Right renal pelvis (tissue), 4 donors: ENCODE results near the gene REEP6. TPM values are rescaled to one million over a fixed set of nuclear protein-coding genes. Genes with fewer than 3 reads are reported as not detected.
"Not testable (repeated sequence)": the region's sequence is repeated elsewhere in the genome, so short reads cannot be mapped to it uniquely, and the experiment has no call there.

Source experiments
- DNase-seq, 4 donors: peaks; one replicate each; pipeline ENCODE4 v3.0.0-alpha.2; 2013; ENCODE audit warnings: low read depth in 4 of 4, low spot score in 3 of 4, missing footprints in 1 of 4
- polyA plus RNA-seq, 4 donors: library from polyadenylated mRNA; unstranded; fragments of 120-200 nt; gene quantifications; one replicate each; pipeline ENCODE4 v1.2.1, GENCODE V29; 2013; ENCODE audit not compliant: insufficient read length in 4 of 4

REEP6 gene
- polyA plus RNA-seq, 4 donors = 9.9 to 31.5 (median 17.0) TPM

DNA sequence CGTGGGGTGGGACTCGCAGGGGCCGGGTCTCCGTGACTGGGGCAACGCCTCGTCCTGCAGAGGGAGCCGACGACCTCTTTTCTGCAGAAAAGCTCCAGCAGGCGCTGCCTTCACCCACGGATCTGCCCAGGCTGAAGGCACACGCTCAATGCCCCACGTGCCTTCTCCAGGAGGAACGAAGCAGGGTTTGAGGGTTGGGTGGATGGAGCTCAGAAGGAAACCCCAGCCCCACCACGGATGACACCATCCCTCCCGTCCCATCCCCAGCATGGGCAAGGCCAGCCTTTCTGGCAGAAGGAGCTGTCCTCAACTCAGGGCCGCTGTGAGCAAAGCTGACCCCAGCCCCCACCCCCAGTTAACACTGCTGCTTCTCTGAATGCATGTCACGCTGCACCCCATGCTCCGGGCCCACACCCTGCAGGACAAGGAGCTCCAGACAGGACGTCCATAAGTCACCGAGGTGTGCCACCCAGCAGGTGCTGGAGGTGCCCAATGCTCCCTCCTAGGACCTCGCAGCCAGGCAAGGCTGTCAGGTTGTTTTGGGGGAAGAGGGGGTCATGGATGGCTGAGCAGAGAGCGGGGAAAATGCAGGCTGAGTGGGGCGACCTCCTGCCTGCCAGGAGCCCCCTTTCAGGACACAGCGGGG, 19.3 kb upstream of the REEP6 start:
- no peak for DNase-seq

DNA sequence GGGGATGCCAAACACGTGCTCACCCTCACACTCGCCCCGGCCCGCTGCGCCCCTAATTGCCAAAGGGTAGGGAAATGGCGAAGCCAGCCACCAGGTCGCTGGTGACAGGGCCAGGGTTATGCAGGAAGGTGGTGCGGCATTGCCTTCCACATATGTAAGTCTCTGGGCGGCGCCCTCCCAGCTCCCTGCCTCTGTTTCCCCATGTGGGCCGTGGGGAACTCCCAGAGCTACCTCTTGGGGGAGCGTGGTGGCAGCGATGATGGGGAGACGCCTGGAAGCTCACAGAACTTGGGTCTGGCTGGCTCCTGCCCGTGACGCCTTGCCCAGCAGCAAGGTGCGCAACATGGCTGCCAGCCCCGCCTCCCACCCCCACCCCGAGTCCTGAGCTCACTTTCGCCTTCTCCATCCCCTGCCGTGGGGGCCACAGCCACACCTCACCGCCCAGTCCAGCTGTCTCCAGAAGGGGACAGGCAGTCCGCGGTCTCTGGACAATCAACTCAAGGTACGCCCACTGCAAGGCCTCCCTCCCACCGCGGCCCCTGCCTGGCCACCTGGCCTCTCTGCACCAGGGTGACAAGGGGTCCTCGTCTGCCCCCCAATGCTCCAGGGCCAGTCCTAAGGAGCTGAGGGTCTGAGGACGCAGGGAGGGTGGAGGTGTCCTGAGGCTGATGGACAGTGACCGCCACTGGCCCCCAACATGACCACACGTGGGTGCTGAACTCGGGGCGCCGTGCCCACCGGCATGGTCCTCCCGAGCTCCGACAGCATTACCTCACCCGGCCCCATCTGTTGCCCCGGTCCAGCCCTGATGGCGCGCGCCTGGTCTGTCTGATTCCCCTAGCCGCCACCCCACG, 18.5 kb upstream of the REEP6 start:
- no peak for DNase-seq

- no peak for DNase-seq
Observed at GRCh38 chr19:1473085-1473851, 17.7 kb upstream of the REEP6 start.

- no peak for DNase-seq
Observed at GRCh38 chr19:1474011-1474764, 16.8 kb upstream of the REEP6 start.

DNA sequence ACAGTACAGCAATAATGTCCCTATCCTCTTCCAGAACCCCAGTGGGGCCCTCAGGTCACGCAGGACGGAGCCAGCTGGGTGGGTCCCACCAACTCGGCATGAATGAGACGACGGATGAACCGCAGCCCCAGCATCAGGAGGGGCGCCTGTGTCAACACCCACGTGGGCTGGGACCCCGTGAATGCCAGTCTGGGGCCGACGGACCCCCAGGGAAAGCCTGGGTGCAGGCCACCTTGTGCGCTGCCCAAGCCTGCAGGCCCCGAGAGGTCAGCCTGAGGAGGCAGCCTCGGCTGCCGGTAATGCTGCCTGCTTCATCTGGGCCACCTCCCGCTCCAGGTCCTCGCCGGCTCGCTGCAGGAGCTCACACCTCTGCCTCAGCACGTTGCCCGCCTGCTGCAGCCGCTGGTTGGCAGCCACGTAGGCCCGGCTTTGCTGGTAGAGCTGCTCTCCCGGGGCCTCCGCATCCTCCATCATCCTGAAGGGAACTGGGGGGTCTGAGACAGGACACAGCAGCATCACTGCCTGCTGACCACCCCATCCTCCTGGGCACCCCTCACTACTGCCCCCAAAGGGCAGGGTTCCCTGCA, 16.1 kb upstream of the REEP6 start:
- no peak for DNase-seq

DNA sequence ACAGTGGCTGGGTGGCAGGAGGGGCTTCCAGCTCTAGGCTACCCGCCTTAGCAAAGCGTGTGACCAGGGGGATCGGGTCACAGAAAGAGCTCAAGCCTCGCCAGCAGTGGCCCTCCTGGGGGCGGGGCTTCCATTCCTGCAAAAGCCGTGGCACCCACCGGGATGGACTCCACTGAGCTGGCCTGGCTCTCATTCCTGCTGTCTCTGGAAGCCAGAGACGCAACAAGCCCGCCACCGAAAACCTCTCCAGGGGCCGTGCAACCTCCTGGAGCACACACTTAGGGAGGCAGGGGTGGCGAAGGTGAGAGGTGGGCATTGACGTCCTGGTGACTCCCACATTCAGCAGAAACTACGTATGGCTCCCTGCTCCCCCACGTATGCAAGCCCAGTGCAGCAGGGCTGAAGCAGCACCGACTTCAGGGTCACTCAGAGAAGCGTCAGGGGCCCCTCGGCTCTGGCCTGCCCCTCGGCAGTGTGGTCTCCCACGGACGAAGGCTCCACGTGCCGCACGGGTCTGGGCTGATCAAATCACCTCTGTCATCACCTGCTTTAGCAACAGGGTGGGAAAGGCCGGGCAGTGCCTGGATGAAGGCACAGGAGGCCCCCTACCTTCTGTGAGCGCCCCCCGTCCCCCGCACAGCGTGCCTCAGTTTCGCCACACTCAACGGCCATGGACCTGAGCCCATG, 15.1 kb upstream of the REEP6 start:
- DNase-seq = no peak

GRCh38 chr19:1477056-1477455, 13.9 kb upstream of the REEP6 start:
- not testable (repeated sequence) for DNase-seq

DNA sequence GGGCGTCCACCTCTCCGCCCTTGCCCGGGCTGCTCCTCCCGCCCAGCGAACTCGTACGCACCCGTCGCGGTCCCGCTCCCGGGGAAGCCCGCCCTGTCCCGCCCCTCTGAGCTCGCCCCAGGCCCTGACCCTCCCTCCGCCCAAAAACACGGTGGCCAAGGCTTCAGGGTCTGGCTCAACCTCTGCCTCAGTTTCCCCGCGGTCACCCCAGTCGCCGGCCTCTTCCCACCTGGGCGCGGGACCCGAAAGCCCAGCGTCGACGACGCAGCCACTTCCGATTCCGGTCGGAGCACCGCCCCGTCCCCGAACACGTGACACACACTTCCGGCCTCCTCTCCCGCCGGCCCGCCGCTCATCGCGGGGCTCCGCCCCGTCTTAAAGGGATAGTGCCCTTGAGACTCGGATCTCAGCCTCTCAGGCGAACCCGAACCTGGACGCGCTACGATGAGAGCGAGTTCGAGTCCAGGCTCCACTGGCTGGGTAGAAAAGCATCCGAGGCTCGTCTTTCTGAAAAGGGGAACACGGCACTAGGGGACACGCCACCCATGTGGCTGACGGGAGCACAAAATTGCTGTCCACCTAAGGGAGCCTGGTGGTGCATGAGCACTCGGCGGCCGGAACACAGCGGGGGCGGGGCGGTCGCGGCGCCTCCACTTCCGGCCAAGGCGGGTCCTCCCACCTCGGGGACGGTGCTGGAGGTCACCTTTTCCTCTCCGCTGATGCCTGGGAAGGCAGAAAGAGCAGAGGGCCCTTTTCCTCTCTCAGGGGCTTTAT, 11.9 kb upstream of the REEP6 start, which contains the start of gene C19orf25:
Gene C19orf25 (minus strand): TSS at position 282 of the 774 bp plus-strand sequence. CDS start 312 bp downstream, outside the sequence.
- DNase-seq = peak; percentile 84 to 87 (median 86)

GRCh38 chr19:1481224-1481892, 9.6 kb upstream of the REEP6 start:
- no peak for DNase-seq

DNA sequence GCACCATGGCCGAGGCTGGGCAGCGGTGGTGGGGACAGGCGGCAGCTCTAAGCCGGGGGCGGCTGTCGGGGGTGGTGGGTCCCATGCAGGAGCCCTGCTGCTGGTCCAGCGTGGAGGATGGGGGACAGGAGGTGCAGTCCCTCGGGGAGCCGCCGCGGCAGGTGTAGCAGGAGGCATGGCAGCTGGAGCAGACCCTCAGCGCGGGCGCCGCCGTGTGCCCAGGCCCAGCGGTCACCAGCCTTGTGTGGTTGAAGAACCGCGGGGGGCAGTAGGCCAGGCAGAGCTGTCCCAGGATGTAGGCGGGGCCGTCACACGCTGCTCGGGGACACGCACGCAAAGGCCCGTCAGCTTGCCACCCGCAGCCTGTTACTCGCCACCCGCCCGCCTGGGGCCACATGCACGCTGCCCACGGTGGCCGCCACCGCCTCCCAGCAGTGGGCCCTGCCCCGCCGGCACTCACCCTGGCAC, 9.1 kb upstream of the REEP6 start:
- no peak for DNase-seq

DNA sequence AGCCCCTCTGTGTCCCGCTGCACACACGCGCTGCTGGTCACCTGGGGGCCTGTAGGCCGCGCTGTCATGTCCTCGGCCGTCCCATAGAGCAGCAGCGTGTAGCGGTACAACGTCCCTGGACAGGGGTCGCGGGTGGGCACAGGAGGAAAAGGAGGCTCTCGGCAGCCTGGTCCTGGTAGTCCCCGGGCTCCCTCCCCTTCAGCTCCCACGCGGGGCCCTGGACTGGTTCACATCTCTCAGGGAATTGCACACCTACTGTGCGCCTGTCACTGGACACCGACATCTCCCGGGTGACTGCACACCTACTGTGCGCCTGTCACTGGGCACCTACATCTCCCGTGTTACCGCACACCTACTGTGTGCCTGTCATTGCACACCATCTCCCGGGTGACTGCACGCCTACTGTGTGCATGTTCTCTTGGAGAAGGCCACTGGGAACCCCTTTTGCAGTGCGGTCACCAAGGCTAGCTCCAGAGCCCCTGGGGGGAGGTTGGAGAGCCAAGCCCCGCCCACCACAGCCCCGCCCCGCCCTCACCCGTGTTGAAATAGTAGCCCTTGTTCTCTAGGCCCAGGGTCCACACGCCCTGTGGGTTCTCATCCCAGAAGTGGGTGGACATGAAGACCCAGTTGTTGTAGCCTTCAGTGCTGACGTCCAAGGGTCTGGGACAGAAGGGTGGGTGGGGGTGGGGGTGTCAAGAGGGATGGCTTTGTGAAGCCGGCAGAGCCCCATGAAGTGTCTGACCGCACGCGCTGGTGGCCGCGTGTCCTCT, 8.4 kb upstream of the REEP6 start:
- no peak for DNase-seq

DNA sequence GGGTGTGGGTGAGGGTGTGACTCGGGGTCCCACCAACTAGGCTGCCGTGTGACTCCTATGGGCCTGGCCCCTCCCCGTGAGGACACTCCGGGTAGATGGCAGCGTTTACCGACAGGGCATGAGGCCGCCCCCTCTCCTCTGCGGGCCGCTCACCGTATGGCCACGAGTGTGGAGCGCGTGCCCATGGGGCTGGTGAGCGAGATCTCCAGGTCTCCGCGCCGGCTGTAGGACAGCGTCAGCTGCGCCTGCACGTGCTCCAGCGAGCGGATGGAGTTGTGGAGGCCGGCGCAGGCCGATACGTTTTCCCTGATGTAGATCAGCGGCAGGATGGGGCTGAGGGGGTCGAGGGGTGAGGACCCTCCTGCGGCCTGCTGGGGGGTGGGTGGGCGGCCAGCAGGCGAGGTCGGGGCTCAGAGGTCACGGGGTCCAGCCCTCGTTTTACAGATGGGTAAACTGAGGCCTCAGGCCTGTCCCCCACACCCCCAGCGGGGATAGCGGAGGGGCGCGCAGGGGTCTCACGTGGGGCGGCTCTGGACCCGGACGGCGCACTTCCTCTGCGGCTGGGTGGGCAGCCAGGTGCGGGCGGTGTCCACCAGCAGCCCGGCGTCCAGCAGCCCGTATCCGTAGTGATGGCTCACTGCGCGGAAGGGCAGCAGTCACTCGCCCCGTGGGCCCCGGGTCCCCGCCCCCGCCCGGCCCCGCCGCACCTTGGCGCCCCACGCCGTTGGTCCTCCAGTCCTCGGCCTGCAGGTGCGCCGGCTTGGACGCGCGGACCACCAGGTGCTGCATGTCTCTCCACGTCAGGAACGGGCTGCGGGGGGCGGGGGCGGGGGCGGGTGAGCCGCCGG, 7.6 kb upstream of the REEP6 start:
- DNase-seq = no peak

DNA sequence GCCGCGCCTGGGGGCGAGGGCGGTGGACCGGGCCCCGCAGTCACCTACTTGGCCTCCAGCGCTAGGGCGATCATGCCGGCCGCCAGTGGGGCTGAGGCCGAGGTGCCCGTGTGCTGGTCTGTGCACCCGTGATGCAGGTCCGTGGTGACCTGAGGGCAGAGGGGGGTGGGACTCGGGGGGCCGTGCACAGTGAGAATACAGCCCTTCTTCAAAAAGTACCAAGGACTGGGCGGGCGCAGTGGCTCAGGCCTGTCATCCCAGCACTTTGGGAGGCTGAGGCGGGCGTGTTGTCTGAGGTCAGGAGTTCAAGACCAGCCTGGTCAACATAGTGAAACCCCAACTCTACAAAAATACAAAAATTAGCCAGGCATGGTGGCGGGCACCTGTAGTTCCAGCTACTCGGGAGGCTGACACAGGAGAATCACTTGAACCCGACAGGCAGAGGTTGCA, 7.0 kb upstream of the REEP6 start:
- DNase-seq = no peak

- no peak for DNase-seq
Observed at GRCh38 chr19:1486720-1487575, 4.0 kb upstream of the REEP6 start.

DNA sequence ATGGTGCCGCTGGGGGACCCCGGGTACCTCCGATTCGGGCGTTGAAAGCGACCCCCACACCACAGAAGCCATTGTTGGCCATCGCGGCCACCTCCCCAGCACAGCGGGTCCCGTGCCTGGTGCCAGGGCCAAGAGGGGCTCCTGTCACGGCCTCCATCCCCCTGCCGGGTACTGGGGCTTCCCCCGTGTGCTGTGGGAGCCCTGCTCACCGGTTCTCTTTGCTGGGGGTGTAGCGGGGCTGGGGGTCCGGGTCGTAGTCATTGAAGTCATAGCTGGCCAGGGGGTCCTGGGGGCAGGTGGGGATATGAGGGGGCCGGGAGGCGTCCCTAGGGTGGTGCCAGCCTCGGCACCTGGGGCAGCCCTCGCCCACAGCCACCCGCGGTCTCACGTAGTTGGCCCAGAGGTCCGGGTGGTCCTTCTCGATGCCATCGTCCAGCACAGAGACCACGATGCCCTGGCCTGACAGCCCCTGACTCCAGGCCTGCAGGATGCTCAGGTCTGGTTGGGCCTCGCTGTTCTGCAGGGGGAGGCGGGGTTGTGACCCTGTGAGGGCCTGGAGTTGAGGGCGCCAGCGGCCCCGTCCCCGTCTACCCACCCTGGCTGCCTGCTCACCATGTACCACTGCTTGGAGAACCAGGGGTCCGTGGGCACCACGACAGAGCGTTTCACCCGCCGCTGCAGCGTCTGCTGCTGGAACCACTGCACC, 3.3 kb upstream of the REEP6 start:
- no peak for DNase-seq
